Activated T-cell treated with anti-CD3 and anti-CD28 coated beads, Interleukin-2, amount 50 U/mL, for 72 hours (primary cell): ENCODE data around the gene ASB9. TPM values are rescaled to one million over a fixed set of nuclear protein-coding genes. Genes with fewer than 3 reads are reported as not detected.
A peak's percentile ranks its signal among the peaks of the same experiment; 100 is the strongest.

ENCODE experiments used
- ATAC-seq, 2 donors: fragments of 150-1000 bp; cut with Tn5 transposase; replicated peaks in 1 of 2; 2 replicates each; pipeline ENCODE4 v1.10.0; 2021; ENCODE audit warnings: moderate library complexity in 2 of 2, mild to moderate bottlenecking in 1 of 2
- DNase-seq, 2 donors: peaks; one replicate each; pipeline ENCODE4 v3.0.0; 2021 to 2022; ENCODE audit warnings: mixed read lengths in 1 of 2
- H3K27ac Mint-ChIP-seq: one replicate; pipeline ENCODE4 v1.8.0; 2022; ENCODE audit warnings: mild to moderate bottlenecking, moderate library complexity, mixed read lengths
- H3K27me3 Mint-ChIP-seq: one replicate; pipeline ENCODE4 v1.8.0; 2022; ENCODE audit warnings: low read depth, mixed read lengths
- H3K36me3 Mint-ChIP-seq, 2 donors: one replicate each; pipeline ENCODE4 v1.8.0; 2022; ENCODE audit warnings: mixed read lengths in 2 of 2, mild to moderate bottlenecking in 1 of 2; ENCODE audit not compliant: insufficient read depth in 2 of 2
- H3K4me1 Mint-ChIP-seq: one replicate; pipeline ENCODE4 v1.8.0; 2022; ENCODE audit warnings: low read depth, mixed read lengths
- H3K4me3 Mint-ChIP-seq, 2 donors: one replicate each; pipeline ENCODE4 v1.8.0; 2022; ENCODE audit warnings: mild to moderate bottlenecking in 2 of 2, mixed read lengths in 2 of 2, moderate library complexity in 2 of 2
- H3K9me3 Mint-ChIP-seq, 2 donors: one replicate each; pipeline ENCODE4 v1.8.0; 2022; ENCODE audit warnings: mixed read lengths in 2 of 2
- total RNA-seq, 2 donors: library from RNA; stranded (reverse); gene quantifications; one replicate each; pipeline ENCODE4 v1.2.3, GENCODE V29; 2022

The ASB9 gene
- total RNA-seq, 2 donors from 2014 or later = 0.41 TPM; not detected in 1

- ATAC-seq = peak in 1 of 2 donors; percentile 3
Observed at GRCh38 chrX:15233416-15234015, 36.4 kb downstream of the ASB9 start.

GRCh38 chrX:15224747-15225146 lies 45.1 kb downstream of the ASB9 start:
- DNase-seq (no peak), ATAC-seq (no peak)
- H3K27ac Mint-ChIP-seq = no peak overlapping the region
- no peak overlapping the region for H3K4me3 Mint-ChIP-seq
- H3K27me3 Mint-ChIP-seq = peaks cover 16% of the 10 kb centered on the region
- no peaks in the 10 kb centered on the region for H3K36me3 Mint-ChIP-seq
- H3K9me3 Mint-ChIP-seq = no peaks in the 10 kb centered on the region
- no peaks in the 10 kb centered on the region for H3K4me1 Mint-ChIP-seq

More at GRCh38 chrX:15233416-15234015, 36.4 kb downstream of the ASB9 start:
- H3K4me3 Mint-ChIP-seq = no peak overlapping the region
- no peaks in the 10 kb centered on the region for H3K9me3 Mint-ChIP-seq
- peaks cover 11% of the 10 kb centered on the region for H3K27me3 Mint-ChIP-seq
- H3K27ac Mint-ChIP-seq = no peak overlapping the region
- no peak for DNase-seq
- H3K36me3 Mint-ChIP-seq = no peaks in the 10 kb centered on the region
- H3K4me1 Mint-ChIP-seq = no peaks in the 10 kb centered on the region

DNA sequence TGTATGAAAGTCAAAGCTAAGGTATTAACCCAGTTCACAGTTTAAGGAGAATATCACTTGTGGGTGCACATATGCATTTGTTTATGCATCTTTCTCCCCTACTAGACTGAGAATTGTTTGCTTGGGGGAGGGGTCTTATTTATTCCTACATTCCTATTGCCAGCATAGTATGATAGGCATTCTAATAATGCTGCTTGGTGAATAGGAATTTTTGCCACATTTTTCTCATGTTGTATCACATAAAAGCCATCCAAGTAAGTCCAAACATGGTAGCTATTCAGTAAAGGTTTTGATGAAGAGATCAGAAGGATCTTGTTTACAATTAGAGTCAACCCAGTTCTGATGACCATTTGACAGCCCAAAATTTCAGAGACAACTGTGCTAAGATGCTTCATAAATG lies 48.6 kb downstream of the ASB9 start:
- Mint-ChIP-seq H3K4me1 (no peaks in the 10 kb centered on the region), H3K27me3 (peaks cover 16% of the 10 kb centered on the region), H3K27ac (no peak overlapping the region), H3K9me3 (peaks cover 0 to 2% of the 10 kb centered on the region in 2 donors), H3K4me3 (no peak overlapping the region), H3K36me3 (peaks cover 0 to 2% of the 10 kb centered on the region in 2 donors)
- DNase-seq (no peak), ATAC-seq (no peak)

DNA sequence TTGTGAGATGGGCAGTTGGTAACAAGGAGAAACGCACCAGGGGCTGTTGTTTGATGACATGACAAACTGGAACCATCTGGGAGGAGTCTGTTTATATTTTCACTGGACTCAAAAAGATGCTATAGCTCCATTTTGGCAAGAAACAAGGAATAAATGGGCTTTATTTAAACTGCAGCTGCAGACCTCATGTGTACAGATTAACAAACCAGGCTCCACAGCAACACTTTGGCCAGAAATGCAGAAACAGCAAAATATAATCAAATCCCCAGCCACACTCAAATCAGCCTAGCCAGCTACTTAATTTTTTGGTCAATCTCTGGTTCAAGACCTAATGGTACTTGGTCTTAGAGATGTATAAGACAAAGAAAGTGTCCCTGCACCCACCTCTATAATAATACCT lies 52.7 kb downstream of the ASB9 start:
- no peak overlapping the region for H3K4me3 Mint-ChIP-seq
- peaks cover 41% of the 10 kb centered on the region for H3K27me3 Mint-ChIP-seq
- DNase-seq = no peak
- ATAC-seq = no peak
- H3K4me1 Mint-ChIP-seq = no peaks in the 10 kb centered on the region
- H3K9me3 Mint-ChIP-seq = peaks cover 0 to 2% of the 10 kb centered on the region in 2 donors
- no peak overlapping the region for H3K27ac Mint-ChIP-seq
- H3K36me3 Mint-ChIP-seq = peaks cover 0 to 2% of the 10 kb centered on the region in 2 donors

DNA sequence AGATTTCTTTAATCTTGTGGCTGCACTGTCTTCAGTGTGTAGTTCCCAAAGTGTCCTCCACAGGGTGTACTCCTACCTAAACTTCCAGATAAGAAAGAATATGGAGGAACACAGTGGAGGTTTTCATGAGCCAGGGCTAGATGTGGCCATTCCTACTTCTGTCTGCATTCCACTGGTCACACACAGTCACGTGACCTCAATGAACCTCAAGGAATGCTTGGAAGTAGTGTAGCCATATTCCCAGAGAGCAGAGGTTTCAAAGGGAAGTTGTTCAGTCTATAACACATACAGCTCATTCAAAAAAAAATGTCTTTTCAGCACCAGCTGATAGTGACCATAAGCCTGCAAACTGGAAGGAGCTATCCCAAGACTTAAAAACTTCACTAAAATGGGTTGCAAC lies 53.6 kb downstream of the ASB9 start:
- Mint-ChIP-seq H3K4me1 (no peaks in the 10 kb centered on the region), H3K27ac (no peak overlapping the region), H3K4me3 (no peak overlapping the region), H3K9me3 (peaks cover 0 to 2% of the 10 kb centered on the region in 2 donors), H3K27me3 (peaks cover 50% of the 10 kb centered on the region), H3K36me3 (peaks cover 0 to 2% of the 10 kb centered on the region in 2 donors)
- ATAC-seq (no peak), DNase-seq (no peak)

- Mint-ChIP-seq H3K27me3 (peaks cover 43% of the 10 kb centered on the region), H3K36me3 (peaks cover 0 to 2% of the 10 kb centered on the region in 2 donors), H3K27ac (no peak overlapping the region), H3K4me3 (no peak overlapping the region), H3K9me3 (peaks cover 0 to 2% of the 10 kb centered on the region in 2 donors), H3K4me1 (no peaks in the 10 kb centered on the region)
- DNase-seq (no peak), ATAC-seq (no peak)
Observed at GRCh38 chrX:15215366-15215765, 54.5 kb downstream of the ASB9 start.

- no peak overlapping the region for H3K27ac Mint-ChIP-seq
- H3K4me1 Mint-ChIP-seq = no peaks in the 10 kb centered on the region
- peaks cover 0 to 2% of the 10 kb centered on the region in 2 donors for H3K36me3 Mint-ChIP-seq
- H3K27me3 Mint-ChIP-seq = peaks cover 45% of the 10 kb centered on the region
- DNase-seq = no peak
- no peak for ATAC-seq
- peaks cover 0 to 2% of the 10 kb centered on the region in 2 donors for H3K9me3 Mint-ChIP-seq
- no peak overlapping the region for H3K4me3 Mint-ChIP-seq
Observed at GRCh38 chrX:15214588-15214987, 55.3 kb downstream of the ASB9 start.

DNA sequence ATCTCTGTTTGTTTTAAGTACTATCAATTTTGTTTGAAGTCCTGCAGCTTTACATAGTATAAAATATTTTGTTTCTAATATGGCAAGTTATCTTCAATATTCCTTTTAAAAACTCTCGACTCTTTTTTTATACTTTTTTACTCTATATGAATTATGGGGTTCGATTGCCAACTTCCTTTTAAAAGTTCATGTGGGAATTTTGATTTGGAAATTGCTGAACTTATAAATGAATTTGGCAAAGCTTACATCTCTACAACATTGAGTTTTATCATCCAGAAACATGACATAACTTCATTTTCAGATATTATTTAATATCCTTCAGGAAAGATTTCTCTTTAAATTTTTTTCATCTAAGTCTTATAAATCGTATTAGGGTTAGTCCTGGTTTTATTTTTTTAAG lies 60.8 kb downstream of the ASB9 start:
- peak overlapping the region; percentile 46 for H3K27ac Mint-ChIP-seq
- no peak overlapping the region for H3K4me3 Mint-ChIP-seq
- peaks cover 3 to 4% of the 10 kb centered on the region in 2 donors for H3K9me3 Mint-ChIP-seq
- ATAC-seq (no peak), DNase-seq (no peak)
- peaks cover 22% of the 10 kb centered on the region for H3K4me1 Mint-ChIP-seq
- H3K36me3 Mint-ChIP-seq = peaks cover 0 to 5% of the 10 kb centered on the region in 2 donors
- peaks cover 50% of the 10 kb centered on the region for H3K27me3 Mint-ChIP-seq

GRCh38 chrX:15207994-15208393 lies 61.9 kb downstream of the ASB9 start:
- peaks cover 33% of the 10 kb centered on the region for H3K4me1 Mint-ChIP-seq
- ATAC-seq = peak in 1 of 2 donors; percentile 37

DNA sequence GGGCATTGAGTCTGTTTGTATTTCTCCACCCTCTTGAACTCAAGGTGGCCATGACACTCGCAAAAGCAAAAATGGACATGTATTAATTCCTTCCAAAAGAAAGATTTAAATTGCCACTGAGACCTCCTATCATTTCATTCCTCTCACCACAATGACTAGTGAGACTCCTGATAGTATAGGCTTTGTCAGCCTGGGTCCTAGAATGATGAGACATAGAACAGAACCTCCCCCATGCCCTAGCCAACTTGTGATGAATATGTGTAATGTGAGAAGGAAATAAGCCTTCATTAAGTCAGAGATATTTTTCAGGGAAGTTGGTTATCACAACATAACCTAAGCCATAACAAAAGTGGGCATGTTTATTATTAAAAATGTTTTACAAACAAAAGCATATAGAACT lies 62.5 kb downstream of the ASB9 start:
- Mint-ChIP-seq H3K27ac (no peak overlapping the region), H3K4me1 (peaks cover 39% of the 10 kb centered on the region), H3K36me3 (peaks cover 0 to 5% of the 10 kb centered on the region in 2 donors), H3K27me3 (peaks cover 34% of the 10 kb centered on the region), H3K4me3 (no peak overlapping the region), H3K9me3 (peaks cover 3 to 4% of the 10 kb centered on the region in 2 donors)
- DNase-seq (no peak), ATAC-seq (peak in 1 of 2 donors; percentile 61)

More at GRCh38 chrX:15207994-15208393, 61.9 kb downstream of the ASB9 start:
- DNase-seq = no peak
- Mint-ChIP-seq H3K27ac (no peak overlapping the region), H3K27me3 (peaks cover 39% of the 10 kb centered on the region), H3K9me3 (peaks cover 3 to 4% of the 10 kb centered on the region in 2 donors), H3K4me3 (no peak overlapping the region), H3K36me3 (peaks cover 0 to 5% of the 10 kb centered on the region in 2 donors)

DNA sequence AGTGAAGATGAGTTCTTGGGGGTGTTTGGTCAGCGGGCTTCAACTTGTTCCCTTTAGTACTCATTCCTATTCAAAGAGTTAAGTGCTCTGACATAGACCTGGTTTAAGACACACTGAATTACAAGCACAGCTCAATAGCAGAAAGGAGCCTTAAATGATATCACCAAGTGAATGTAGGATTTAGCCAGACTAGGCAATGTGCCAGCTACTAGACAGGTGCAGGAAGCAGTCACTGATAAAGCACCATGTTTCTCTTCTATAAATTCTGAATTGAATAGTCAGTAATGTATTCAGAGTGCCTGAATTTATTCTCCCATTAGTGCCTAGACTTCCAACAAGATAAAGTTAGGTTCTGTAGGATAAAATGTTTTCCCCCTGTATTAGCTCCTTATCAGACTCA lies 63.6 kb downstream of the ASB9 start:
- ATAC-seq = no peak
- H3K36me3 Mint-ChIP-seq = peaks cover 1 to 5% of the 10 kb centered on the region in 2 donors
- H3K9me3 Mint-ChIP-seq = peaks cover 5 to 7% of the 10 kb centered on the region in 2 donors

GRCh38 chrX:15204130-15204751 lies 65.6 kb downstream of the ASB9 start:
- Mint-ChIP-seq H3K4me1 (peaks cover 39% of the 10 kb centered on the region), H3K27me3 (peaks cover 38% of the 10 kb centered on the region), H3K4me3 (peak overlapping the region in 1 of 2 donors; percentile 60), H3K36me3 (peaks cover 3 to 5% of the 10 kb centered on the region in 2 donors), H3K27ac (peak overlapping the region; percentile 86), H3K9me3 (peaks cover 7 to 8% of the 10 kb centered on the region in 2 donors)
- ATAC-seq (peak; percentile 72 to 79), DNase-seq (peak in 1 of 2 donors; percentile 1)

More for the DNA sequence above, 63.6 kb downstream of the ASB9 start:
- H3K4me3 Mint-ChIP-seq = no peak overlapping the region
- H3K27ac Mint-ChIP-seq = no peak overlapping the region
- DNase-seq = no peak
- H3K4me1 Mint-ChIP-seq = peaks cover 39% of the 10 kb centered on the region
- peaks cover 32% of the 10 kb centered on the region for H3K27me3 Mint-ChIP-seq

GRCh38 chrX:15203694-15204093 lies 66.2 kb downstream of the ASB9 start:
- peaks cover 42% of the 10 kb centered on the region for H3K4me1 Mint-ChIP-seq
- H3K9me3 Mint-ChIP-seq = peaks cover 7 to 8% of the 10 kb centered on the region in 2 donors
- no peak for DNase-seq
- peak overlapping the region in 1 of 2 donors; percentile 60 for H3K4me3 Mint-ChIP-seq
- no peak for ATAC-seq
- peak overlapping the region; percentile 86 for H3K27ac Mint-ChIP-seq
- peaks cover 38% of the 10 kb centered on the region for H3K27me3 Mint-ChIP-seq
- peaks cover 3 to 5% of the 10 kb centered on the region in 2 donors for H3K36me3 Mint-ChIP-seq
